Measurements from ENCODE around the gene SCAF1. TPM values are rescaled to one million over a fixed set of nuclear protein-coding genes. Genes with fewer than 3 reads are reported as not detected.

SCAF1 gene
- total and polyA plus RNA-seq, 10 of the 15 experiments (the other 5 are each of a cell fraction or from before 2014, with no cell fraction given) = 0.18 to 77.0 (median 5.3) TPM

- Histone ChIP-seq H3K79me2 (ENCODE audit: control insufficient read depth, insufficient read depth, low read length) (peaks cover 36% of the 10 kb centered on the region), H2AFZ (ENCODE audit: control insufficient read depth, low read depth, low read length) (peak within 1 kb of the TSS; percentile 91), H3K9me3 (replicated peaks; ENCODE audit: control insufficient read depth, insufficient read depth, low read length) (no peaks in the 10 kb centered on the region), H4K20me1 (ENCODE audit: control insufficient read depth, insufficient read depth) (peaks cover 4% of the 10 kb centered on the region), H3K4me1 (ENCODE audit: control insufficient read depth, insufficient read depth, low read length) (peaks cover 14% of the 10 kb centered on the region), H3K4me3 (peak within 1 kb of the TSS; percentile 99), H3K27ac (ENCODE audit: control insufficient read depth, insufficient read depth) (peak within 1 kb of the TSS; percentile 91), H3K36me3 (ENCODE audit: control insufficient read depth in 2 of 2, insufficient read depth in 2 of 2, low read length in 1 of 2) (peaks cover 12 to 17% of the 10 kb centered on the region in 2 experiments), H3K27me3 (replicated peaks in 1 of 2; ENCODE audit: control insufficient read depth in 2 of 2, insufficient read depth in 2 of 2, low read length in 1 of 2) (no peaks in the 10 kb centered on the region), H3K4me2 (ENCODE audit: control insufficient read depth, insufficient read depth) (peak within 1 kb of the TSS; percentile 91), H3K9ac (ENCODE audit: control insufficient read depth, insufficient read depth, low read length) (peak within 1 kb of the TSS; percentile 97)
- peak; percentile 92 for ATAC-seq
- POLR2A ChIA-PET = interaction anchor here (0.6 to 6.0 kb wide), 7 partner anchors 11 to 528 kb away, joined by 3 to 126 read pairs (median 7); partner anchors contain the start of genes AP2A1, NOSIP, PRMT1 and PRRG2
- RAD21 ChIA-PET (ENCODE audit: unreplicated experiment) = interaction anchor here (0.8 to 3.4 kb wide), 5 partner anchors 9 to 75 kb away, joined by 3 to 34 read pairs (median 7); partner anchors contain the start of genes PRMT1, RRAS and SCAF1
- WGBS (ENCODE audit: insufficient coverage, insufficient replicate concordance, low lambda C conversion rate, missing lambda C conversion rate) = under 1% methylated on average over 47 of the region's 50 CpGs
- intact Hi-C loops (cut with micrococcal nuclease; ENCODE audit: unreplicated experiment) = loop anchor here (2.0 kb wide), 1 partner anchor 23 kb away; the partner anchor contains the start of gene SCAF1
- CTCF ChIA-PET = interaction anchor here (0.6 to 5.5 kb wide), 7 partner anchors 10 to 708 kb away, joined by 3 to 80 read pairs (median 5); partner anchors contain the start of genes PRMT1, PRRG2, RRAS and SCAF1
- peak; percentile 87 for FAIRE-seq
- in situ Hi-C loops (cut with MboI) = loop anchor here (5.0 kb wide), 1 partner anchor 168 kb away; the partner anchor contains the start of gene RPS11
- peak; percentile 84 for DNase-seq (ENCODE audit: low read depth, low spot score)
- no TSS peak for BruUV-seq (replicated peaks)
- SMC1A ChIA-PET (ENCODE audit: uncharacterized antibody, unreplicated experiment) = interaction anchor here (1.1 to 2.2 kb wide), 5 partner anchors 10 to 72 kb away, joined by 4 to 9 read pairs (median 5); partner anchors contain the start of gene RRAS
- TF ChIP-seq PKNOX1 (IDR thresholded peaks at IDR 0.05) (peak; percentile 40; the same call in 1 of the 2 replicates), PAX8 (IDR thresholded peaks at IDR 0.05) (no peak), ESRRA (IDR thresholded peaks at IDR 0.05; ENCODE audit: low read length) (no peak), YBX1 (IDR thresholded peaks at IDR 0.05) (no peak), GATAD2B (conservative IDR thresholded peaks at IDR 0.05; ENCODE audit: low read depth) (no peak), HSF1 (IDR thresholded peaks at IDR 0.05; ENCODE audit: low read depth, low read length) (no peak), ATF7 (IDR thresholded peaks at IDR 0.05; ENCODE audit: low read depth) (peak; percentile 74), BCL11A (IDR thresholded peaks at IDR 0.05; ENCODE audit: low read depth, low read length) (no peak), SIX5 (IDR thresholded peaks at IDR 0.05; ENCODE audit: low read depth, low read length, severe bottlenecking) (peak; percentile 29), TAF1 (IDR thresholded peaks at IDR 0.05; ENCODE audit: borderline replicate concordance, low read depth, low read length) (peak; percentile 37; the same call in 1 of the 2 replicates), POLR2AphosphoS2 (IDR thresholded peaks at IDR 0.05; ENCODE audit: low read depth, low read length) (0 out of 2 replicates have a peak, but pooled peaks have one; percentile 21), ZBTB11 (CRISPR knock-in tag; IDR thresholded peaks at IDR 0.05) (no peak), ZSCAN29 (IDR thresholded peaks at IDR 0.05) (no peak)
Measured at GRCh38 chr19:49665351-49666119, 23.5 kb downstream of the SCAF1 start, which contains the start of the genes BCL2L12 and IRF3. BCL2L12 (plus strand) TSS chr19:49665933; CDS start chr19:49666693, 760 bp downstream. IRF3 (minus strand) TSS chr19:49665857; CDS start chr19:49664838, 1,019 bp downstream.
